SK-N-SH treated with all-trans-retinoic acid at 6 μM for 48 hours (cell line): Measurements from ENCODE around the gene ST6GALNAC3.

Experiments
- ARNTL ChIP-seq: fragments of 450-650 bp; formaldehyde crosslinking; IDR thresholded peaks from 2 replicates; pipeline ENCODE4 v1.5.0; 2020; ENCODE audit warnings: low read depth, mild to moderate bottlenecking, moderate library complexity, borderline replicate concordance
- ESRRG ChIP-seq: fragments of 250-450 bp; sonication (Bioruptor Pico); IDR thresholded peaks from 2 replicates; pipeline ENCODE4 v1.6.1; 2021; ENCODE audit warnings: mild to moderate bottlenecking
- GLIS3 ChIP-seq: fragments of 250-450 bp; sonication (Bioruptor Pico); IDR thresholded peaks from 2 replicates; pipeline ENCODE4 v1.5.0; 2020; ENCODE audit warnings: mild to moderate bottlenecking, moderate library complexity
- OSR1 ChIP-seq: fragments of 250-450 bp; sonication (Bioruptor Pico); IDR thresholded peaks from 2 replicates; pipeline ENCODE4 v1.8.0; 2022; ENCODE audit warnings: moderate library complexity, mild to moderate bottlenecking, inconsistent platforms
- RARB ChIP-seq: fragments of 250-450 bp; sonication (Bioruptor Pico); IDR thresholded peaks from 2 replicates; pipeline ENCODE4 v1.8.0; 2021; ENCODE audit warnings: mild to moderate bottlenecking, moderate library complexity
- SNAI2 ChIP-seq: fragments of 250-450 bp; sonication (Bioruptor Pico); IDR thresholded peaks from 2 replicates; pipeline ENCODE4 v1.5.0; 2020; ENCODE audit warnings: mild to moderate bottlenecking, moderate library complexity
- TCF4 ChIP-seq: fragments of 250-450 bp; sonication (Bioruptor Pico); IDR thresholded peaks from 2 replicates; pipeline ENCODE4 v1.8.0; 2021; ENCODE audit warnings: mild to moderate bottlenecking, moderate library complexity, borderline replicate concordance
- TOX ChIP-seq: fragments of 250-450 bp; sonication (Bioruptor Pico); IDR thresholded peaks from 2 replicates; pipeline ENCODE4 v1.8.0; 2021; ENCODE audit warnings: mild to moderate bottlenecking, moderate library complexity, borderline replicate concordance
- ZC3H10 ChIP-seq: fragments of 250-450 bp; sonication (Bioruptor Pico); IDR thresholded peaks from 2 replicates; pipeline ENCODE4 v1.5.1; 2021; ENCODE audit warnings: mild to moderate bottlenecking, moderate library complexity
- ZFP3 ChIP-seq: fragments of 250-450 bp; sonication (Bioruptor Pico); IDR thresholded peaks from 2 replicates; pipeline ENCODE4 v1.5.0; 2020; ENCODE audit warnings: mild to moderate bottlenecking, moderate library complexity
- ZNF565 ChIP-seq: fragments of 450-650 bp; formaldehyde crosslinking; conservative IDR thresholded peaks from 2 replicates; pipeline ENCODE4 v1.5.0; 2020; ENCODE audit warnings: low read depth, mild to moderate bottlenecking, moderate library complexity
- ZNF8 ChIP-seq: fragments of 450-650 bp; formaldehyde crosslinking; IDR thresholded peaks from 2 replicates; pipeline ENCODE4 v1.5.0; 2020; ENCODE audit warnings: mild to moderate bottlenecking, moderate library complexity
- TF ChIP-seq, protein P1 (sequence below): fragments of 250-450 bp; sonication (Bioruptor Pico); IDR thresholded peaks from 2 replicates; pipeline ENCODE4 v1.5.1; 2020; ENCODE audit warnings: low read depth, mild to moderate bottlenecking, moderate library complexity
- TF ChIP-seq, protein P2 (sequence below): fragments of 250-450 bp; sonication (Bioruptor Pico); IDR thresholded peaks from 2 replicates; pipeline ENCODE4 v1.8.0; 2020; ENCODE audit warnings: mild to moderate bottlenecking, moderate library complexity, borderline replicate concordance

DNA sequence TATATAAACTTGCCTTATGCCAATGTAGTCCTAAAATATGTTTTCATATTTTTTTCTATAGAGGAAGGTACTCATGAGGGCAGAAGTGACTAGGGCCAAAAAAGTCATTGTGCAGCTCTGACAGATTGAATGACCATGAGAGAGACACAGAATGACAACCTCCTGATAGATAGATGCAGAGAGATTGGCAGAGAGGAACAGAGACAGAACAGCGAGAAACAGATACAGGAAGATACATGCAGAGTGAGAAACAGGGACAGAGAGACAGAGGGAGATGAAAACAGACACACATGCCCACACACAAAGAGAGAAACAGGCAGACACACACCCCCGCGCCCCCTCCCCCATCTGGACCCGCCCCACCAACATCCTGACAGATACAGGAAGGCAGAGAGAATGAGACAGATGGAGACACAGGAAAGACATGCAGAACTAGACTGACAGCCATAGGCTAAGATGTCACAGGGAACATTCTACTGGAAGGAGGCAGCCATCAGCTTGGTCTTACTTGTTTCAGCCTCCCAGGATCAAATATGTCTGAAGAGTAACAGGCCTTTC is 211.1 kb downstream of the ST6GALNAC3 start:
- TF ChIP-seq RARB (CRISPR knock-in tag) (no peak), OSR1 (no peak), SNAI2 (no peak), ZNF565 (CRISPR knock-in tag) (no peak), ZFP3 (CRISPR knock-in tag) (no peak), ZNF8 (CRISPR knock-in tag) (no peak), ESRRG (CRISPR knock-in tag) (no peak), TOX (CRISPR knock-in tag) (no peak), ARNTL (CRISPR knock-in tag) (no peak), ZC3H10 (CRISPR knock-in tag) (no peak), TCF4 (CRISPR knock-in tag) (no peak), GLIS3 (CRISPR knock-in tag) (no peak)
- TF ChIP-seq, protein P1, sequence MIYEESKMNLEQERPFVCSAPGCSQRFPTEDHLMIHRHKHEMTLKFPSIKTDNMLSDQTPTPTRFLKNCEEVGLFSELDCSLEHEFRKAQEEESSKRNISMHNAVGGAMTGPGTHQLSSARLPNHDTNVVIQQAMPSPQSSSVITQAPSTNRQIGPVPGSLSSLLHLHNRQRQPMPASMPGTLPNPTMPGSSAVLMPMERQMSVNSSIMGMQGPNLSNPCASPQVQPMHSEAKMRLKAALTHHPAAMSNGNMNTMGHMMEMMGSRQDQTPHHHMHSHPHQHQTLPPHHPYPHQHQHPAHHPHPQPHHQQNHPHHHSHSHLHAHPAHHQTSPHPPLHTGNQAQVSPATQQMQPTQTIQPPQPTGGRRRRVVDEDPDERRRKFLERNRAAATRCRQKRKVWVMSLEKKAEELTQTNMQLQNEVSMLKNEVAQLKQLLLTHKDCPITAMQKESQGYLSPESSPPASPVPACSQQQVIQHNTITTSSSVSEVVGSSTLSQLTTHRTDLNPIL, result no peak
- TF ChIP-seq, protein P2, sequence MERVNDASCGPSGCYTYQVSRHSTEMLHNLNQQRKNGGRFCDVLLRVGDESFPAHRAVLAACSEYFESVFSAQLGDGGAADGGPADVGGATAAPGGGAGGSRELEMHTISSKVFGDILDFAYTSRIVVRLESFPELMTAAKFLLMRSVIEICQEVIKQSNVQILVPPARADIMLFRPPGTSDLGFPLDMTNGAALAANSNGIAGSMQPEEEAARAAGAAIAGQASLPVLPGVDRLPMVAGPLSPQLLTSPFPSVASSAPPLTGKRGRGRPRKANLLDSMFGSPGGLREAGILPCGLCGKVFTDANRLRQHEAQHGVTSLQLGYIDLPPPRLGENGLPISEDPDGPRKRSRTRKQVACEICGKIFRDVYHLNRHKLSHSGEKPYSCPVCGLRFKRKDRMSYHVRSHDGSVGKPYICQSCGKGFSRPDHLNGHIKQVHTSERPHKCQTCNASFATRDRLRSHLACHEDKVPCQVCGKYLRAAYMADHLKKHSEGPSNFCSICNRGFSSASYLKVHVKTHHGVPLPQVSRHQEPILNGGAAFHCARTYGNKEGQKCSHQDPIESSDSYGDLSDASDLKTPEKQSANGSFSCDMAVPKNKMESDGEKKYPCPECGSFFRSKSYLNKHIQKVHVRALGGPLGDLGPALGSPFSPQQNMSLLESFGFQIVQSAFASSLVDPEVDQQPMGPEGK (CRISPR knock-in tag), result no peak
